H9 (cell line): ENCODE data around the gene PATE2. TPM values are rescaled to one million over a fixed set of nuclear protein-coding genes. Genes with fewer than 3 reads are reported as not detected.

Source experiments
- DNase-seq: peaks from one replicate; pipeline ENCODE4 v3.0.0-alpha.2; 2017
- H2AFZ ChIP-seq: one replicate; pipeline ENCODE4 v1.6.1; 2013; ENCODE audit warnings: mild to moderate bottlenecking, low read length, control low read depth, moderate library complexity
- H2AK5ac ChIP-seq: 2 replicates; pipeline ENCODE4 v1.6.1; 2013; ENCODE audit warnings: low read length, control low read depth, mixed read lengths; ENCODE audit not compliant: insufficient read length
- H2BK120ac ChIP-seq: one replicate; pipeline ENCODE4 v1.6.1; 2013; ENCODE audit warnings: low read depth, mild to moderate bottlenecking, low read length, control low read depth, inconsistent platforms; ENCODE audit not compliant: poor library complexity, severe bottlenecking
- H2BK12ac ChIP-seq: 2 replicates; pipeline ENCODE4 v1.6.1; 2013; ENCODE audit warnings: low read length, control low read depth, mixed read lengths, low read depth; ENCODE audit not compliant: insufficient read length
- H2BK15ac ChIP-seq: 2 replicates; pipeline ENCODE4 v1.6.1; 2013; ENCODE audit warnings: low read depth, low read length, control low read depth
- H2BK20ac ChIP-seq: one replicate; pipeline ENCODE4 v1.6.1; 2013; ENCODE audit warnings: low read depth, mild to moderate bottlenecking, low read length, control low read depth, inconsistent platforms; ENCODE audit not compliant: poor library complexity, severe bottlenecking
- H2BK5ac ChIP-seq: 2 replicates; pipeline ENCODE4 v1.6.1; 2013; ENCODE audit warnings: low read length, control low read depth, mixed read lengths; ENCODE audit not compliant: insufficient read length
- H3K14ac ChIP-seq: 2 replicates; pipeline ENCODE4 v1.6.1; 2013; ENCODE audit warnings: low read length, control low read depth; ENCODE audit not compliant: insufficient read depth
- H3K18ac ChIP-seq: 2 replicates; pipeline ENCODE4 v1.6.1; 2013; ENCODE audit warnings: low read depth, mild to moderate bottlenecking, mixed read lengths, low read length, control low read depth; ENCODE audit not compliant: insufficient read length
- H3K23ac ChIP-seq: 2 replicates; pipeline ENCODE4 v1.6.1; 2013; ENCODE audit warnings: low read length, control low read depth, mixed read lengths, low read depth; ENCODE audit not compliant: insufficient read length
- H3K23me2 ChIP-seq: 2 replicates; pipeline ENCODE4 v1.6.1; 2013; ENCODE audit warnings: low read depth, mild to moderate bottlenecking, mixed read lengths, low read length, control low read depth; ENCODE audit not compliant: insufficient read length, poor library complexity, severe bottlenecking
- H3K27ac ChIP-seq: 2 replicates; pipeline ENCODE4 v1.5.1; 2013; ENCODE audit warnings: low read length, control low read depth, mixed read lengths, low read depth; ENCODE audit not compliant: insufficient read length
- H3K27me3 ChIP-seq: 2 replicates; pipeline ENCODE4 v1.6.1; 2013; ENCODE audit warnings: low read length, control low read depth, inconsistent platforms; ENCODE audit not compliant: insufficient read depth
- H3K4ac ChIP-seq: 2 replicates; pipeline ENCODE4 v1.6.1; 2013; ENCODE audit warnings: low read depth, mild to moderate bottlenecking, control low read depth, inconsistent platforms, low read length, moderate library complexity
- H3K4me1 ChIP-seq: 2 replicates; pipeline ENCODE4 v1.6.1; 2013; ENCODE audit warnings: low read length, control low read depth, inconsistent platforms; ENCODE audit not compliant: insufficient read depth
- H3K4me2 ChIP-seq: 2 replicates; pipeline ENCODE4 v1.6.1; 2013; ENCODE audit warnings: low read length, control low read depth, mixed read lengths; ENCODE audit not compliant: insufficient read length, insufficient read depth
- H3K56ac ChIP-seq: 2 replicates; pipeline ENCODE4 v1.6.1; 2013; ENCODE audit warnings: low read depth, mild to moderate bottlenecking, mixed read lengths, low read length, control low read depth; ENCODE audit not compliant: insufficient read length
- H3K79me1 ChIP-seq: 2 replicates; pipeline ENCODE4 v1.6.1; 2013; ENCODE audit warnings: low read depth, mild to moderate bottlenecking, moderate library complexity, low read length, control low read depth, inconsistent platforms; ENCODE audit not compliant: insufficient read depth, poor library complexity, severe bottlenecking
- H3K79me2 ChIP-seq: 2 replicates; pipeline ENCODE4 v1.6.1; 2013; ENCODE audit warnings: low read length, control low read depth, inconsistent platforms; ENCODE audit not compliant: insufficient read depth
- H3K9ac ChIP-seq: 2 replicates; pipeline ENCODE4 v1.6.1; 2013; ENCODE audit warnings: low read length, control low read depth, mixed read lengths; ENCODE audit not compliant: insufficient read length; ENCODE audit errors: extremely low read depth
- H3K9me3 ChIP-seq: one replicate; pipeline ENCODE4 v1.6.1; 2013; ENCODE audit warnings: low read depth, low read length, inconsistent platforms; ENCODE audit not compliant: control insufficient read depth
- H3T11ph ChIP-seq: one replicate; pipeline ENCODE4 v1.6.1; 2013; ENCODE audit warnings: mild to moderate bottlenecking, low read length, control low read depth, inconsistent platforms
- H4K20me1 ChIP-seq: one replicate; pipeline ENCODE4 v1.6.1; 2013; ENCODE audit not compliant: control insufficient read depth, insufficient read length, insufficient read depth
- H4K5ac ChIP-seq: 2 replicates; pipeline ENCODE4 v1.6.1; 2013; ENCODE audit warnings: low read depth, mild to moderate bottlenecking, mixed read lengths, low read length, control low read depth; ENCODE audit not compliant: insufficient read length
- H4K8ac ChIP-seq: replicated peaks from 2 replicates; pipeline ENCODE4 v1.6.1; 2013; ENCODE audit warnings: low read length, control low read depth, mixed read lengths, low read depth; ENCODE audit not compliant: insufficient read length
- H4K91ac ChIP-seq: 2 replicates; pipeline ENCODE4 v1.6.1; 2013; ENCODE audit warnings: low read depth, mild to moderate bottlenecking, moderate library complexity, mixed read lengths, low read length, control low read depth; ENCODE audit not compliant: insufficient read length
- H3K27ac Mint-ChIP-seq, 3 experiments: 2 replicates in 2 of 3; 3 replicates in 1 of 3; pipeline ENCODE4 v1.8.0; 2020 to 2021; ENCODE audit warnings: mixed read lengths in 3 of 3, mild to moderate bottlenecking in 1 of 3, moderate library complexity in 1 of 3
- H3K27me3 Mint-ChIP-seq: 2 replicates; pipeline ENCODE4 v1.8.0; 2021; ENCODE audit warnings: low read depth, mild to moderate bottlenecking, moderate library complexity, mixed read lengths
- H3K36me3 Mint-ChIP-seq, 3 experiments: 2 replicates in 2 of 3; 3 replicates in 1 of 3; pipeline ENCODE4 v1.8.0; 2020 to 2021; ENCODE audit warnings: low read depth in 3 of 3, mixed read lengths in 3 of 3; ENCODE audit not compliant: insufficient read depth in 1 of 3
- H3K4me1 Mint-ChIP-seq, 2 experiments: 2 replicates each; pipeline ENCODE4 v1.8.0; 2020; ENCODE audit warnings: mixed read lengths in 2 of 2
- H3K4me3 Mint-ChIP-seq, 2 experiments: 2 replicates in 1 of 2; 3 replicates in 1 of 2; pipeline ENCODE4 v1.8.0; 2020 to 2021; ENCODE audit warnings: mild to moderate bottlenecking in 2 of 2, mixed read lengths in 2 of 2, moderate library complexity in 1 of 2
- H3K9me3 Mint-ChIP-seq, 2 experiments: 2 replicates in 1 of 2; 3 replicates in 1 of 2; pipeline ENCODE4 v1.8.0; 2020; ENCODE audit warnings: mild to moderate bottlenecking in 2 of 2, mixed read lengths in 2 of 2, moderate library complexity in 1 of 2
- CTCF ChIP-seq: fragments of 200-600 bp; sonication (generic); conservative IDR thresholded peaks from 3 replicates; pipeline ENCODE4 v1.8.0; 2021; ENCODE audit warnings: antibody characterized with exemption, mild to moderate bottlenecking
- WGBS: extraction: QIAGEN DNeasy Blood & Tissue Kit; methylation state at CpG from one replicate; pipeline ENCODE4 v1.1.7; 2013; ENCODE audit warnings: missing lambda C conversion rate, low lambda C conversion rate, mixed read lengths; ENCODE audit not compliant: insufficient read length; ENCODE audit errors: extremely low coverage; 5-methylcytosine and 5-hydroxymethylcytosine counted together
- total RNA-seq: library from RNA; stranded (reverse); gene quantifications from 2 replicates; pipeline ENCODE4 v1.2.1, GENCODE V29; 2021

PATE2 gene
- total RNA-seq, 1 experiment from 2014 or later = 0.17 TPM

GRCh38 chr11:125756050-125756449 lies 22.6 kb downstream of the PATE2 start:
- H3K79me1 ChIP-seq = no peaks in the 10 kb centered on the region

More at GRCh38 chr11:125756050-125756449, 22.6 kb downstream of the PATE2 start:
- Histone ChIP-seq H3K79me2 (no peaks in the 10 kb centered on the region), H3T11ph (no peak overlapping the region), H3K4ac (no peak overlapping the region), H2AFZ (no peak overlapping the region), H3K9me3 (no peaks in the 10 kb centered on the region), H3K9ac (no peak overlapping the region), H3K4me2 (no peak overlapping the region), H3K27ac (no peak overlapping the region), H3K4me1 (no peaks in the 10 kb centered on the region), H4K8ac (no peak overlapping the region), H2BK15ac (no peak overlapping the region), H2BK20ac (no peak overlapping the region), H3K56ac (no peak overlapping the region), H3K27me3 (no peaks in the 10 kb centered on the region), H3K18ac (no peak overlapping the region), H4K20me1 (no peaks in the 10 kb centered on the region), H3K23ac (no peak overlapping the region), H2BK5ac (no peak overlapping the region), H4K5ac (no peak overlapping the region), H3K14ac (no peak overlapping the region), H3K23me2 (no peaks in the 10 kb centered on the region), H2BK12ac (no peak overlapping the region), H4K91ac (no peak overlapping the region), H2AK5ac (no peak overlapping the region), H2BK120ac (no peak overlapping the region)
- Mint-ChIP-seq H3K36me3 (no peaks in the 10 kb centered on the region), H3K4me3 (no peak overlapping the region), H3K27ac (no peak overlapping the region), H3K4me1 (no peaks in the 10 kb centered on the region), H3K27me3 (peaks cover 24% of the 10 kb centered on the region), H3K9me3 (peaks cover 2 to 8% of the 10 kb centered on the region in 2 experiments; a peak in 1 of 5 replicates)
- WGBS = no CpG with 5 or more reads among the region's 7 CpGs
- DNase-seq = no peak
- no peak for TF ChIP-seq CTCF
